ENCODE results near the gene MVB12A. TPM values are rescaled to one million over a fixed set of nuclear protein-coding genes. Genes with fewer than 3 reads are reported as not detected.

The MVB12A gene
- total and polyA plus RNA-seq, 2 of the 8 experiments (the other 6 are each of a cell fraction or from before 2014, with no cell fraction given) = 37.9 to 76.6 TPM

- TF ChIP-seq CBX5 (IDR thresholded peaks at IDR 0.05; ENCODE audit: low read depth, low read length) (no peak), CHD2 (IDR thresholded peaks at IDR 0.05; ENCODE audit: low read length) (0 out of 2 replicates have a peak, but pooled peaks have one; percentile 21), RXRA (IDR thresholded peaks at IDR 0.05; ENCODE audit: insufficient read depth, low read depth, low read length) (no peak)
Observed at GRCh38 chr19:17419621-17420474, at the start of gene MVB12A (continued).
